ENCODE measurements around the gene ARHGEF39.

The ARHGEF39 gene

DNA sequence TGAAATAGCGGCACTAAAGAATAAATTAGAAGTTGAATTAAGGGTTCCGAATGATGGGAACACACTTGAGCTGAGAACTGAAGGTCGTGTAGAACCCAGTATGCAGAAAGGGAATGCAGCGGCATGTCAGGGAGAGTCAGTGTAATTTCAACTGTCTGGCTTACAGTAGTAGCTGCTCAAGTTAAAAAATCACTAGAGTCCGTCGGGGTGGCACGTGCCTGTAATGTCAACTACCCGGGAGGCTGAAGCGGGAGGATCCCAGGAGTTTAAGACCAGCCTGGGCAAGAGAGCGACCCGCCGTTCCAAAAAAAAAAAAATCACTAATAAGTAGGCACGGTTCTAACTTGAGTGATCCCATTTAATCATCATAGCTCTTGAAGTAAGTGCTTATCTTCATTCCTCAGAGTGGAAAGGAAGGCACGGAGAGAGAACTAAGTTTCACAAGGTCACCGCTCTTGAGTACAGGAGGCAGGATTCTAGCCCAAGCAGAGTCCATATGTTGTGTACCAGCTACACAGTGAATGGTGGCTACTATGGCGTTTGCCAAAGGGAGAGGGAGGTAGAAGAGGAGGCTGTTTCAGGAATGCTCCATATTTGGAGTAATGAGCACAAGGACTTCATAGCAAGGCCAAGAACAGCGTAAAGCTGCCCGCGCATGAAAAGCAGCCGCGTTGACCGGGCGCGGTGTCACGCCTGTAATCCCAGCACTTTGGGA is 8.0 kb downstream of the ARHGEF39 start:
- TF ChIP-seq, protein P1, sequence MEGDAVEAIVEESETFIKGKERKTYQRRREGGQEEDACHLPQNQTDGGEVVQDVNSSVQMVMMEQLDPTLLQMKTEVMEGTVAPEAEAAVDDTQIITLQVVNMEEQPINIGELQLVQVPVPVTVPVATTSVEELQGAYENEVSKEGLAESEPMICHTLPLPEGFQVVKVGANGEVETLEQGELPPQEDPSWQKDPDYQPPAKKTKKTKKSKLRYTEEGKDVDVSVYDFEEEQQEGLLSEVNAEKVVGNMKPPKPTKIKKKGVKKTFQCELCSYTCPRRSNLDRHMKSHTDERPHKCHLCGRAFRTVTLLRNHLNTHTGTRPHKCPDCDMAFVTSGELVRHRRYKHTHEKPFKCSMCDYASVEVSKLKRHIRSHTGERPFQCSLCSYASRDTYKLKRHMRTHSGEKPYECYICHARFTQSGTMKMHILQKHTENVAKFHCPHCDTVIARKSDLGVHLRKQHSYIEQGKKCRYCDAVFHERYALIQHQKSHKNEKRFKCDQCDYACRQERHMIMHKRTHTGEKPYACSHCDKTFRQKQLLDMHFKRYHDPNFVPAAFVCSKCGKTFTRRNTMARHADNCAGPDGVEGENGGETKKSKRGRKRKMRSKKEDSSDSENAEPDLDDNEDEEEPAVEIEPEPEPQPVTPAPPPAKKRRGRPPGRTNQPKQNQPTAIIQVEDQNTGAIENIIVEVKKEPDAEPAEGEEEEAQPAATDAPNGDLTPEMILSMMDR (IDR thresholded peaks at IDR 0.05; ENCODE audit: low read depth, low read length), result no peak
- DNase-seq (ENCODE audit: extremely low read depth, low read depth), result no peak

GRCh38 chr9:35656348-35656747 is 8.6 kb downstream of the ARHGEF39 start:
- TF ChIP-seq, protein P1 (IDR thresholded peaks at IDR 0.05; ENCODE audit: low read depth, low read length), result no peak

DNA sequence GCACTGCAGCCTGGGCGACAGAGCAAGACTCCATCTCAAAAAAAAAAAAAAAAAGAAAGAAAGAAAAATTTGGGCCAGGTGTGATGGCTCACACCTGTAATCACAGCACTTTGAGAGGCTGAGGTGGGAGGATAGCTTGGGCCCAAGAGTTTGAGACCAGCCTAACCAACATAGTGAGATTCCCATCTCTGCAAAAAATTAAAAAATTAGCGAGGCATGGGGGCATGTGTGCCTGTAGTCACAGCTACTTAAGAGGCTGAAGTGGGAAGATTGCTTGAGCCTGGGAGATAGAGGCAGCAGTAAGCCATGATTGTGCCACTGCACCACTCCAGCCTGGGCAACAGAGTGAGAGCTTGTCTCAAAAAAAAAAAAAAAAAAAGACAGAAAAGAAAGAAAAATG is 11.4 kb downstream of the ARHGEF39 start:
- DNase-seq (ENCODE audit: extremely low read depth, low read depth), result no peak
- TF ChIP-seq, protein P1 (IDR thresholded peaks at IDR 0.05; ENCODE audit: low read depth, low read length), result no peak

More at GRCh38 chr9:35656348-35656747, 8.6 kb downstream of the ARHGEF39 start:
- no peak for DNase-seq (ENCODE audit: extremely low read depth, low read depth)

GRCh38 chr9:35652829-35653209 is 12.2 kb downstream of the ARHGEF39 start:
- no peak for DNase-seq (ENCODE audit: extremely low read depth, low read depth)
- TF ChIP-seq, protein P1 (IDR thresholded peaks at IDR 0.05; ENCODE audit: low read depth, low read length), result no peak

DNA sequence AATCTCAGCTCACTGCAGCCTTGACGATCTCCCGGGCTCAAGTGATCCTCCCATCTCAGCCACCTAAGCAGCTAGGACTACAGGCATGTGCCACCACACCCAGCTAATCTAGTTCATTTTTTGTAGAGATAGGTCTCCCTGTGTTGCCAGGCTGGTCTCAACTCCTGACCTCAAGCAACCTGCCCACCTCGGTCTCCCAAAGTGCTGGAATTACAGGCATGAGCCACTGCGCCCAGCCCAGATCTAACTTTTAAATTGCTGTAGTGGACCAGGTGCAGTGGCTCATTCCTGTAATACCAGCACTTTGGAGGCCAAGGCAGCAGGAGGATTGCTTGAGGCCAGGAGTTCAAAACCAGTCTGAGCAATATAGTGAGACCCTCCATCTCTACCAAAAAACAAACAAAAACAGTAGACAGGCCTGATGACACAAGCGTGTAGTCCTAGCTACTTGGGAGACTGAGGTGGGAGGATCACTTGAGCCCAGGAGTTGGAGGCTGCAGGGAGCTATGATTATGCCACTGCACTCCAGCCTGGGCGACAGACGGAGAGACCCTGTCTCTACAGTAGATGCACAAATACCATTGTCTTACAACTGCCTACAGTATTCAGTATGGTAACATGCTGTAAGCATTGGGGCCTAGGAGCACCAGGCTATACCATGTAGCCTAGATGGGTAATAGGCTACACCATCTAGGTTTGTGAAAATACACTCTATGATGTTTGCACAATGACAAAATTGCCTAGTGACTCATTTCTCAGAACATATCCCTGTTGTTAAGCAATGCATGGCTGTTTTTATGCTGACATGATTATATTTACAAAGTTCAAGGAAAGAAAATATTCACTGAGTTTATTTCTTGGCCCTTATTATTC is 12.8 kb downstream of the ARHGEF39 start:
- no peak for DNase-seq (ENCODE audit: extremely low read depth, low read depth)
- TF ChIP-seq, protein P1 (IDR thresholded peaks at IDR 0.05; ENCODE audit: low read depth, low read length), result no peak

DNA sequence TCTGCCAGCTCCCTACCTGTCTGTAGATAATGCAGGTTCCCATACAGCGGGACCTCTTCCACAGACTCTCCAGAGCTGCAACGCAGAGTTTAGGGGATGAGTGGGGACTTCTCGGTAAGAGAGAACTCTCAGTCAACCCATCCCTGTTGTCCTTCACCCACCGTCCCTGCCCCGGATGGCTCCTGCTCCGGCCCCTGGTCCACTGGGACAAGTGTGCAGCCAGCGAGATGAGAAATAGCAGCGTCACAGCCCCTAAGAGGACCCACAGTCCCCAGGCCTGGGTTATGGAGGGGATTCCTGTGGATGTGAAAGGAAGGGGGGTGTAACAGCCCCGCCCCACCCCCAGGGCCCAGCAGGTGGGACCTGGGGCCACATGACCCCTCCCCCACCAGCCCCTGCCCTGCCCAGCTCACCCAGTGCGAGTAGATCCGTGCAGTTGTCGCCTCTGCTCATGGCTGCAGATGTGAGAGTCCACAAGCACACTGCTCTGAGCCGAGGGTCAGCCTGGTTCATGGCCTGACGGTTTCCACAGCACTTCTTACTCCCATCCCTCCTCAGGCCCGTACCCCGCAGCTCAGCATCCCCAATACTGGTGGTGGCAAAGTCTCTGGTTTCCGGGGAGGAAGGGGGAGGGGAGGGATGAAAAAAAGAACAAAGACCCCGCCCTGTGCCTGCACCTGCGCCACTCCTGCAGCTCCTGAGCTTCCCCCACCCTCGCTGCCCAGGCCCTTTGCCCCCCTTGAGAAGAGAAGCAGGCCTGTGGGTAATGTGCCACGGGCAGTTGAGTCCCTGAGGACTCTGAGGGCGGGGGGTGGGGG is 14.4 kb downstream of the ARHGEF39 start, which contains the start of gene SIT1:
Gene SIT1 (minus strand): TSS at position 591 of the 818 bp plus-strand sequence. CDS start 78 bp downstream, at position 513.
- TF ChIP-seq, protein P1 (IDR thresholded peaks at IDR 0.05; ENCODE audit: low read depth, low read length), result no peak
- no peak for DNase-seq (ENCODE audit: extremely low read depth, low read depth)
